Fibroblast of mammary gland (primary cell): ENCODE data around the gene WWC1.

Source experiments
- DNase-seq: peaks from one replicate; pipeline ENCODE4 v3.0.0-alpha.2; 2010; ENCODE audit warnings: low read depth
- H3K4me3 ChIP-seq: 2 replicates; pipeline ENCODE4 v1.5.1; 2011; ENCODE audit warnings: low read depth, mild to moderate bottlenecking, low read length, moderate library complexity; ENCODE audit not compliant: control insufficient read depth
- CTCF ChIP-seq: conservative IDR thresholded peaks from 2 replicates; pipeline ENCODE4 v1.5.1; 2011; ENCODE audit warnings: low read depth, low read length, inconsistent platforms; ENCODE audit not compliant: control insufficient read depth, insufficient read depth

Gene WWC1

GRCh38 chr5:168413062-168413461, 121.6 kb downstream of the WWC1 start:
- no peak for TF ChIP-seq CTCF
- H3K4me3 ChIP-seq, result no peak overlapping the region
- DNase-seq, result no peak

GRCh38 chr5:168413596-168413995, 122.2 kb downstream of the WWC1 start:
- no peak for DNase-seq
- no peak overlapping the region for H3K4me3 ChIP-seq
- TF ChIP-seq CTCF, result no peak

GRCh38 chr5:168415401-168415800, 124.0 kb downstream of the WWC1 start:
- no peak for TF ChIP-seq CTCF

GRCh38 chr5:168415971-168416370, 124.5 kb downstream of the WWC1 start:
- no peak overlapping the region for H3K4me3 ChIP-seq
- no peak for DNase-seq
- TF ChIP-seq CTCF, result no peak

More at GRCh38 chr5:168415401-168415800, 124.0 kb downstream of the WWC1 start:
- DNase-seq, result no peak
- H3K4me3 ChIP-seq, result no peak overlapping the region

GRCh38 chr5:168417731-168418429, 126.4 kb downstream of the WWC1 start:
- H3K4me3 ChIP-seq, result no peak overlapping the region
- no peak for TF ChIP-seq CTCF
- no peak for DNase-seq

- TF ChIP-seq CTCF, result no peak
- no peak for DNase-seq
- no peak overlapping the region for H3K4me3 ChIP-seq
These were observed 129.0 kb downstream of the WWC1 start for GRCh38 chr5:168420461-168420860.

- no peak overlapping the region for H3K4me3 ChIP-seq
- peak; percentile 11 for TF ChIP-seq CTCF
- peak; percentile 19 for DNase-seq
These were observed 131.0 kb downstream of the WWC1 start for GRCh38 chr5:168422431-168422830.
